Urothelium cell line (cell line): ENCODE results near the gene ID1.
"Not testable (repeated sequence)": the region's sequence is repeated elsewhere in the genome, so short reads cannot be mapped to it uniquely, and the experiment has no call there.

ENCODE experiments used
- DNase-seq: peaks from one replicate; pipeline ENCODE4 v3.0.0; 2011; ENCODE audit warnings: low spot score, mixed read lengths
- FAIRE-seq: peaks from 2 replicates; lab custom pipeline; 2011; peaks lifted over from hg19 to GRCh38; lab: Jason Lieb, UNC

ID1 gene

DNA sequence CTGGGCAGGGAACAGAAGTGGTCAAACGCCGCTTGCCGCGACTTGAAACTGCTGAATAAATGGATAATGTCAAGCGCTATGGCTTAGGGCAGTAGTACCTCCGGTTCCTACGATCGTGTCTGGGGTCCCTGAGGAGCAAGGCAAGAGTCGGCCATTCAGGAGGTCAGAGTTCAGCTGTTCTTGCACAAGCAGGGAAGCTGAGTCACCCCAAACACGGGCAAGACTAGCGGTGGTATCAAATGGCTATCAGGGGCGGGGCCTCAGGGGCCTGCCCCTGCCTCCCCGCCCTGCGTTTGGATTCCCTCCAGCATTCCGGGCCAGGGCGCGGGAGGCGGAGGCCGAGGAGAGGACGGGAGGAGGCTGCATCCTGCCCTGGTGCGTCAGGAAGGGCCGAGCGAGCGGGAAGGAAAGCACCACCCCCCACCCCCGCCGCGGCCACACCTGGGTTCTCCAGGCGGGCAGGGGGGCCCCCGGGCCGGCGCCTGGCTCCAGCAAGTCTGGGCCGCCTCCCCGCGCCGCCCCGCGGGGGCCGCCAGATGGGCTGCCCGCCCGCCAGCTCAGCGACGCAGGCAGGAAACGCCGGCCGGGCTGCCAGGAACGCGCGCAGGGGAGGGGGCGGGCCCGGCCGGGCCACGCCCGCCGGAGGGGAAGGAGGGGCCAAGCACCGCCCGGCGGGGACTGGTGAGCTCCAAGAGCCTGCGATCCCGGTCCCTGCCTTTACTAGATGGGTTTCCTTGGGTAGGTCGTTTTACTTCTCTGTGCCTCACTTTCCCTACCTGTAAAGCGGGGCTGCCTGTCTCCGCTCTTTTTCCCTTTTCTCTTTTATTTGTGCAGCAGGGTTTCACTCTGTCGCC is 32.2 kb upstream of the ID1 start:
- DNase-seq (peak; percentile 98), FAIRE-seq (peak; percentile 77)

DNA sequence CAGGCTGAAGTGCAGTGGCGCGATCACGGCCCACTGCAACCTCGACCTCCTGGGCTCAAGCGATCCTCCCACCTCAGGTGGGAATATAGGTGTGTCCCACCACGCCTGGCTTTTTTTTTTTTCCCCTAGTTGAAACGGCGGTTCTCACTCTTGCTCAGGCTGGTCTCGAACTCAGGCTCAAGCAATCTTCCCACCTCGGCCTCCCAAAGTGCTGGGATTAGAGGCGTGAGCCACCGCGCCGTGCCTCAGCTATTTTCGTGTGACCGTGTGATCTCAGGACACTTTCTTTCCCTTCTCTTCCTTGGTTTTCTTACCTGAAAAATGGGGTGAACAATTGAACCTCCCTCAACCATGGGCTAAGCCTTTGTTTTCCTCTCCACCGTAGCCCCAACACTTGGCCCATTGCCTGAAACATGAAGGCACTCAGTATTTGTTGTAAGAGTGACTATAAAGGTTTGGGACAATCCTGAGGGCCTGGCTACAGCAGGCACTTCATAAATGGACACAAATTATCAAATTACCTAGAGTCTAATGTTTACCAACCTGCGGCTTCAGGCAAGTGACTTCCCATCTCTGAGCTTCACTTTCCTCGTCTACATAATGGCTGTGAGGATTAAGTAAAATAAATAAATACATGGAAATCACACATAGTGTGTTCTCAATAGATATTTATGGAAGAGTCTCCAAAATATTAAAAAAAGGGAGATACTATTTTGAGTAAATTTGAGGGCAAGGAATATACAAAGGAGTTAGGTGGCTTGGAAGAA is 31.4 kb upstream of the ID1 start:
- no peak for FAIRE-seq
- no peak for DNase-seq

DNA sequence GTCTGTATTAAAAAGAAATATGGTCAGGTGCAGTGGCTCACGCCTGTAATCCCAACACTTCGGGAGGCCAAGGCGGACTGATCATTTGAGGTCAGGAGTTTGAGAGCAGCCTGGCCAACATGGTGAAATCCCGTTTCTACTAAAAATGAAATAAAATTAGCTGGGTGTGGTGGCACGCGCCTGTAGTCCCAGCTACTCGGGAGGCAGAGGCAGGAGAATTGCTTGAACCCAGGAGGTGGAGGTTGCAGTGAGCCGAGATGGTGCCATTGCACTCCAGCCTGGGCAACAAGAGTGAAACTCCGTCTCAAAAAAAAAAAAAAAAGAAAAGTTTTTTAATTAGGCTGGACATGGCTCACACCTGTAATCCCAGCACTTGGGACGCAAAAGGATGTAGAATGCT is 30.1 kb upstream of the ID1 start:
- not testable (repeated sequence) for DNase-seq, FAIRE-seq

GRCh38 chr20:31576751-31577150 is 28.3 kb upstream of the ID1 start:
- FAIRE-seq, result no peak
- no peak for DNase-seq

- FAIRE-seq, result no peak
- no peak for DNase-seq
These were observed 27.9 kb upstream of the ID1 start for GRCh38 chr20:31577194-31577593.

- DNase-seq (no peak), FAIRE-seq (no peak)
These were observed 26.5 kb upstream of the ID1 start for GRCh38 chr20:31578448-31579138.

GRCh38 chr20:31579245-31579644 is 25.8 kb upstream of the ID1 start:
- DNase-seq (no peak), FAIRE-seq (no peak)

- not testable (repeated sequence) for FAIRE-seq, DNase-seq
These were observed 25.0 kb upstream of the ID1 start for GRCh38 chr20:31579941-31580651.

DNA sequence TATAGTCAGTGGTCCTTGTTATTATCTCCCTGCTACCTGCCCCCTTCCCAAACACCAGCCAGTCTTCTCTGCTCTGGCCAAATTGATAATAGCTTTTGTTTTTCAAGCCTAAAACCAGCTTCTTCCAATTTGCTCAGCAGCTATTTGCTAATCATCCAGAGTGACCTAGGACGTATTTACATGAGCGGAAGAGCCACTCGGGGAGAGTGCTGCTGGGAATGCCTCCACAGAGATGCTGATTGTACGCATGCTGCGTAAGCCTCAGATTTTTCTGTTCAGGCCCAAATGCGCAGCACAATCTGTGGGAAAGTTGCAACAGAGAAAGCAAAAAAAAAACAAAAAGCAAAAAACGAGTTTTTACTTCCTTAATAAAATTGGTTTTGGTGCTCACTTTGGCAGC is 24.4 kb upstream of the ID1 start:
- FAIRE-seq, result no peak

DNA sequence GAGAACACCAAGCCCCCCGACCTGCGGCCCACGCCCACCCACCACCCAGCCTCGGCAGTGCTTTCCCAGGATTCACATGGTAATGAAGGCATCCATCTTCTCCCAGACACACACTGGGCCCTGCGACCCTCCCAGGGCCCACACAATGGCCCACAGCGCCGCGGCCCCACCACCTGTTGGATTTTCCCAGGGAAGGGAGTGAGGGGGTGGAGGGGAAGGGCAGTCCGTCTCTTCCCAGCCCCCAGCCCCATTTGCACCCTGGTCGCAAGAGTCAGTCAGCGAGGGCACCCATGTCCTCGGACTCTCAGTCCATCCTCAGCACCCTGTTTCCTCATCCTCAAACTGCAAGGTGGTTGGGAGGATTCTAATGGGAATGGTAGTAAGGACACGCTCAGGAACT is 23.7 kb upstream of the ID1 start:
- DNase-seq (no peak), FAIRE-seq (no peak)

More for the DNA sequence above, 24.4 kb upstream of the ID1 start:
- no peak for DNase-seq

DNA sequence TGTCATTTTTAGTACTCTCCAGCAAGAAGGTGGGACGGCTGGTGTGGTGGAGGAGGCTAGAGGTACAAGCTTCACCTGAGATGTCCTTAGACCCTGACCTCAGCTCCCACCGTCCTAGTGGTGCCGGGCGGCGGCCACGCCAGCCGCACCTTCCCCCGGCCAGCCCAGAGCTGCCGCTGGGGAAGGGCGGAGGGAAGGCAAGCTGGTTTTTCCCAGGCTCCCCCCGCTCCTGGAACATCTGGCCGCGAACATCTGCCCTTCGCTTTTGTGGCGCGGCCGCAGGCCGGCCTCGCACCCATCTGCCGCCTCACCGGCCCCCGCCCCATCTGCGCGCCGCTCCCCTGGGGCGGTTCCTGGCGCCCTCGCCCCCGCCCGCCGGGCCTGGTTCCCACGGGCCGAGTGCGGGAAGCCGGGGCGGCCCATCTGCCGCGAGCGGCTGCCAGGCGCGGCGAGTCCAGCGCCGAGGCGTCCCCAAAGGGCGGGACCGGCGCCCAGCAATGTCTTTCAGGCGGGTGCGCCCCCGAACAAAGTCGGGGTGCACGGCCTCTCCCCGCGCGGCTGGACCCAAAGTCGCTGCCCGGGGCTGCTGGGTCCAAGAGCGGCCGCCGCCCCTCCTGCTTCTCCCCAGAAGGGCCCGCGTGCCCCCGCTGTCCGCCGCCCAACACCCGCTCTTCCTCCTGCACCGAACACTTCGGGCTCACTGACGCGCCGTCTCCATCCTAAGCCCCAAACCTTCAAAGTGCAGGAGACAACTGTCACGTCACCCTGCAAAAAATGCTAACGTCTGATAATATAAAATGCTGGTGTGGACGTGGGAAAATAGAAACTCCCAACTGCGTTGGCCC is 17.3 kb upstream of the ID1 start:
- FAIRE-seq (no peak), DNase-seq (no peak)

DNA sequence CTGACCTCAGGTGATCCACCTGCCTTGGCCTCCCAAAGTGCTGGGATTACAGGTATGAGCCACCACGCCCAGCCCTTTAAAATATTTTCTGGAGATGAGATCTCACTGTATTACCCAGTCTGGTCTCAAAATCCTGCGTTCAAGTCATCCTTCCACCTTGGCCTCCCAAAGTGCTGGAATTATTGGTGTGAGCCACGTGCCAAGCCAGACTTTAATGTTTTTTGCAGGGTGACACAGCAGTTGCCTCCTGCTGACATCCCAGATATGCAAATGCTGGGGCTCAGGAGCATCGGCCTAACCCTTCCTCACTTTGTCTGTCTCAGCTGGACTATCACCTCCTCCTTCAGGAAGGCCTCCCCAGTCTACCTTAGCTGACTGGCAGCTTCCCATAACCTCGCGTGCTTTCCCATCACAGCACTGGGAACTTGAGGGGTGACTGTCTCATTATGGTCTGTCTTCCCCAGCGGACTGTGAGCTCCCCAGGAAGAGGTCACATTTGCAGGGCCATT is 14.3 kb upstream of the ID1 start:
- no peak for DNase-seq
- no peak for FAIRE-seq

- DNase-seq (peak; percentile 93), FAIRE-seq (no peak)
These were observed 11.7 kb upstream of the ID1 start for GRCh38 chr20:31593221-31594001.

DNA sequence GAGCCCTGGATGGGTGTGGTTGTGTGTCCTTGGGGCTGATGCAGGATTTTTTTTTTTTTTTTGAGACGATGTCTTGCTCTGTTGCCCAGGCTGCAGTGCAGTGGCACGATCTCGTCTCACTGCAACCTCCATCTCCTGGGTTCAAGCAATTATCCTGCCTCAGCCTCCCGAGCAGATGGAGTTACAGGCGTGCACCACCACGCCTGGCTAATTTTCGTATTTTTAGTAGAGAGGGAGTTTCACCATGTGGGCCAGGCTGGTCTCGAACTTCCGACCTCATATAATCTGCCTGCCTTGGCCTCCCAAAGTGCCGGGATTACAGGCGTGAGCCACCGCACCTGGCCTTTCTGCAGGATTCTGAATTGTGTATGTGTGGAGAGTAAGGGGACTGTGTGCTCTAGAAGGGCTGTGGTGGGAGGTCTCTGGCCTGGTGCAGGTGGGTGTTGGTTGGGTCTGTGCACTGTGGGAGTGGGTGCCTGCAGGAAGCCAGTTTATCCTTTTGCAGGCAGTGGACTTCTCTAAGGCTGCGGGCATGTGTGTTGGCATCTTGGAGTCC is 11.0 kb upstream of the ID1 start:
- DNase-seq, result no peak
- FAIRE-seq, result no peak

GRCh38 chr20:31594558-31595379 is 10.3 kb upstream of the ID1 start:
- no peak for DNase-seq
- FAIRE-seq, result no peak

DNA sequence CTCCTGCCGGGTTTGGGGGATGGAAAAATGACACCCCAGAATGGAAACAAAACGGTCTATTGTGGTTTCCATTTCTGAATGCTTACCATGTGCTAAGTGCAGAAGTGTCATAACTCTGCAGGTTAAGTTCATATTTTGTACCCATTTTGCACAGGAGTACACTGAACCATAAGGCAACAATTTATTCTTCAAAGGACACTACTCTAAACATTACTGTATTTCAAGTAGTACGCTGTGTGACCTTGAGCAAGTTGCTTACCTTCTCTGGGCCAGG is 9.8 kb upstream of the ID1 start:
- DNase-seq, result no peak
- FAIRE-seq, result no peak

GRCh38 chr20:31595654-31596411 is 9.3 kb upstream of the ID1 start:
- DNase-seq, result peak; percentile 48
- no peak for FAIRE-seq
